HG03378 (cell line): ENCODE data around the gene PODN.

Source experiments
- ATAC-seq: cut with Tn5 transposase; IDR thresholded peaks from one replicate; pipeline ENCODE4 v1.9.1; 2021; ENCODE audit warnings: mild to moderate bottlenecking, moderate library complexity; ENCODE audit not compliant: unreplicated experiment

The PODN gene

GRCh38 chr1:53130598-53130877 is 68.5 kb downstream of the PODN start:
- ATAC-seq, result no peak

- ATAC-seq, result no peak
These were observed 69.0 kb downstream of the PODN start for GRCh38 chr1:53130878-53131589.

- ATAC-seq, result no peak
These were observed 69.6 kb downstream of the PODN start for GRCh38 chr1:53131590-53131938.

GRCh38 chr1:53132176-53132575 is 70.2 kb downstream of the PODN start:
- no peak for ATAC-seq

GRCh38 chr1:53133261-53134041 is 71.4 kb downstream of the PODN start:
- no peak for ATAC-seq

GRCh38 chr1:53134042-53134485 is 72.1 kb downstream of the PODN start:
- ATAC-seq, result no peak
